ENCODE measurements around the gene FAM171A2. TPM values are rescaled to one million over a fixed set of nuclear protein-coding genes. Genes with fewer than 3 reads are reported as not detected.

Gene FAM171A2
- total RNA-seq, 1 experiment from 2014 or later = 27.5 TPM

DNA sequence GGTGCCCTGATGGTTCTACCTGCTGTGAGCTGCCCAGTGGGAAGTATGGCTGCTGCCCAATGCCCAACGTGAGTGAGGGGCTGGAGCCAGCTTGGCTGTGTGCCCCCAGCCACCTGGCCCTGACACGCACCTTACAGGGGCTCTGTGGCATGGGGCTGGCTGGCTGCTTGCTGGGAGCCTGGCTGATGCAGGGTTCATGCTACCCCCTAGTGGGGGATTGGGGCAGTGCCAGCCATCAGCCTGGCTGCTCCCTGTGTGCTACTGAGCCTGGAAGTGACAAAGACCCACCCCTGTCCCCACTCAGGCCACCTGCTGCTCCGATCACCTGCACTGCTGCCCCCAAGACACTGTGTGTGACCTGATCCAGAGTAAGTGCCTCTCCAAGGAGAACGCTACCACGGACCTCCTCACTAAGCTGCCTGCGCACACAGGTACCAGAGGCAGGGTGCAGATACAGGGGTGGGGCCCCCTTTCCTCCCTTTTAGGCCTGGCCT is 12.9 kb downstream of the FAM171A2 start:
- no peak overlapping the region for H2AK5ac ChIP-seq (ENCODE audit: insufficient read length, low read length)
- DNase-seq = peak; percentile 90
- H4K8ac ChIP-seq (replicated peaks; ENCODE audit: insufficient read length, low read depth, low read length) = no peak overlapping the region
- no peak overlapping the region for H3K4ac ChIP-seq (ENCODE audit: low read depth, low read length)
- H3K27ac Mint-ChIP-seq = no peak overlapping the region
- no peaks in the 10 kb centered on the region for H4K20me1 ChIP-seq (ENCODE audit: control insufficient read depth, insufficient read depth, insufficient read length)
- no peaks in the 10 kb centered on the region; a peak in 1 of 5 replicates for H3K9me3 Mint-ChIP-seq
- H3K18ac ChIP-seq (ENCODE audit: insufficient read length, low read depth, low read length) = no peak overlapping the region
- H3K56ac ChIP-seq (ENCODE audit: insufficient read length, low read depth, low read length) = no peak overlapping the region
- H3K4me1 Mint-ChIP-seq = peaks cover 5 to 13% of the 10 kb centered on the region in 2 experiments
- no peaks in the 10 kb centered on the region for H3K79me1 ChIP-seq (ENCODE audit: insufficient read depth, low read depth, low read length, poor library complexity, severe bottlenecking)
- H4K91ac ChIP-seq (ENCODE audit: insufficient read length, low read depth, low read length) = no peak overlapping the region
- no peak overlapping the region for H3K14ac ChIP-seq (ENCODE audit: insufficient read depth, low read length)
- no peak overlapping the region for H2BK20ac ChIP-seq (ENCODE audit: low read depth, low read length, poor library complexity, severe bottlenecking)
- no peak overlapping the region for H4K5ac ChIP-seq (ENCODE audit: insufficient read length, low read depth, low read length)
- no peak overlapping the region for H3K9ac ChIP-seq (ENCODE audit: extremely low read depth, insufficient read length, low read length)
- TF ChIP-seq, protein P1, sequence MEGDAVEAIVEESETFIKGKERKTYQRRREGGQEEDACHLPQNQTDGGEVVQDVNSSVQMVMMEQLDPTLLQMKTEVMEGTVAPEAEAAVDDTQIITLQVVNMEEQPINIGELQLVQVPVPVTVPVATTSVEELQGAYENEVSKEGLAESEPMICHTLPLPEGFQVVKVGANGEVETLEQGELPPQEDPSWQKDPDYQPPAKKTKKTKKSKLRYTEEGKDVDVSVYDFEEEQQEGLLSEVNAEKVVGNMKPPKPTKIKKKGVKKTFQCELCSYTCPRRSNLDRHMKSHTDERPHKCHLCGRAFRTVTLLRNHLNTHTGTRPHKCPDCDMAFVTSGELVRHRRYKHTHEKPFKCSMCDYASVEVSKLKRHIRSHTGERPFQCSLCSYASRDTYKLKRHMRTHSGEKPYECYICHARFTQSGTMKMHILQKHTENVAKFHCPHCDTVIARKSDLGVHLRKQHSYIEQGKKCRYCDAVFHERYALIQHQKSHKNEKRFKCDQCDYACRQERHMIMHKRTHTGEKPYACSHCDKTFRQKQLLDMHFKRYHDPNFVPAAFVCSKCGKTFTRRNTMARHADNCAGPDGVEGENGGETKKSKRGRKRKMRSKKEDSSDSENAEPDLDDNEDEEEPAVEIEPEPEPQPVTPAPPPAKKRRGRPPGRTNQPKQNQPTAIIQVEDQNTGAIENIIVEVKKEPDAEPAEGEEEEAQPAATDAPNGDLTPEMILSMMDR (conservative IDR thresholded peaks at IDR 0.05) = peak; percentile 84
- no peak overlapping the region; a peak in 2 of 5 replicates for H3K4me3 Mint-ChIP-seq
- no peaks in the 10 kb centered on the region for H3K27me3 ChIP-seq (ENCODE audit: insufficient read depth, low read length)
- H3K9me3 ChIP-seq (ENCODE audit: control insufficient read depth, low read depth, low read length) = no peaks in the 10 kb centered on the region
- no peak overlapping the region for H2BK120ac ChIP-seq (ENCODE audit: low read depth, low read length, poor library complexity, severe bottlenecking)
- H2BK12ac ChIP-seq (ENCODE audit: insufficient read length, low read depth, low read length) = no peak overlapping the region
- H3K4me2 ChIP-seq (ENCODE audit: insufficient read depth, insufficient read length, low read length) = no peak overlapping the region
- no peak overlapping the region for H2AFZ ChIP-seq (ENCODE audit: low read length)
- WGBS (ENCODE audit: extremely low coverage, insufficient read length, low lambda C conversion rate) = no CpG with 5 or more reads among the region's 6 CpGs
- H3K27me3 Mint-ChIP-seq (ENCODE audit: low read depth) = peaks cover 5% of the 10 kb centered on the region; the same call in 1 of the 2 replicates
- peaks cover 3% of the 10 kb centered on the region for H3K23me2 ChIP-seq (ENCODE audit: insufficient read length, low read depth, low read length, poor library complexity, severe bottlenecking)
- H2BK15ac ChIP-seq (ENCODE audit: low read depth, low read length) = no peak overlapping the region
- no peak overlapping the region for H3K23ac ChIP-seq (ENCODE audit: insufficient read length, low read depth, low read length)
- peaks cover 3 to 17% (median 6%) of the 10 kb centered on the region in 3 experiments; a peak in 6 of 7 replicates for H3K36me3 Mint-ChIP-seq (ENCODE audit: insufficient read depth in 1 of 3, low read depth in 3 of 3)
- H3K4me1 ChIP-seq (ENCODE audit: insufficient read depth, low read length) = no peaks in the 10 kb centered on the region
- no peak overlapping the region for H3T11ph ChIP-seq (ENCODE audit: low read length)
- no peak overlapping the region for H3K27ac ChIP-seq (ENCODE audit: insufficient read length, low read depth, low read length)
- no peaks in the 10 kb centered on the region for H3K79me2 ChIP-seq (ENCODE audit: insufficient read depth, low read length)
- no peak overlapping the region for H2BK5ac ChIP-seq (ENCODE audit: insufficient read length, low read length)

All from H9 (cell line).